Nephron (organoid): ENCODE data around the gene SGSH.
A peak's percentile ranks its signal among the peaks of the same experiment; 100 is the strongest.

Experiments used
- H3K27ac Mint-ChIP-seq, 3 experiments: 2 replicates each; pipeline ENCODE4 v1.8.0; 2020; ENCODE audit warnings: mixed read lengths in 3 of 3, mild to moderate bottlenecking in 2 of 3, moderate library complexity in 1 of 3
- H3K27me3 Mint-ChIP-seq: 2 replicates; pipeline ENCODE4 v1.8.0; 2021; ENCODE audit warnings: low read depth, mild to moderate bottlenecking, moderate library complexity, mixed read lengths
- H3K36me3 Mint-ChIP-seq: 2 replicates; pipeline ENCODE4 v1.8.0; 2020; ENCODE audit warnings: low read depth, mixed read lengths
- H3K4me1 Mint-ChIP-seq: 2 replicates; pipeline ENCODE4 v1.8.0; 2020; ENCODE audit warnings: mixed read lengths
- H3K4me3 Mint-ChIP-seq, 3 experiments: 2 replicates each; pipeline ENCODE4 v1.8.0; 2020; ENCODE audit warnings: mild to moderate bottlenecking in 3 of 3, mixed read lengths in 3 of 3, moderate library complexity in 2 of 3
- H3K9me3 Mint-ChIP-seq: 2 replicates; pipeline ENCODE4 v1.8.0; 2020; ENCODE audit warnings: mixed read lengths
- CTCF ChIP-seq, 3 experiments: fragments of 200-600 bp; sonication (generic); IDR thresholded peaks; one replicate each; pipeline ENCODE4 v1.5.0; 2021; ENCODE audit warnings: antibody characterized with exemption in 3 of 3; ENCODE audit not compliant: unreplicated experiment in 3 of 3

Gene SGSH

GRCh38 chr17:80227156-80227555 is 7.0 kb upstream of the SGSH start:
- Mint-ChIP-seq H3K36me3 (peaks cover 41% of the 10 kb centered on the region), H3K27me3 (no peaks in the 10 kb centered on the region), H3K4me1 (no peaks in the 10 kb centered on the region), H3K27ac (no peak overlapping the region), H3K9me3 (peaks cover 13% of the 10 kb centered on the region), H3K4me3 (no peak overlapping the region)
- TF ChIP-seq CTCF (IDR thresholded peaks at IDR 0.05; ENCODE audit: unreplicated experiment in 3 of 3), result no peak

- Mint-ChIP-seq H3K36me3 (peaks cover 24% of the 10 kb centered on the region), H3K9me3 (peaks cover 3% of the 10 kb centered on the region), H3K4me1 (no peaks in the 10 kb centered on the region), H3K27me3 (no peaks in the 10 kb centered on the region), H3K27ac (no peak overlapping the region), H3K4me3 (no peak overlapping the region)
- TF ChIP-seq CTCF (IDR thresholded peaks at IDR 0.05; ENCODE audit: unreplicated experiment in 3 of 3), result no peak
Measured at GRCh38 chr17:80225230-80225629, 5.1 kb upstream of the SGSH start.

GRCh38 chr17:80224683-80225082 is 4.5 kb upstream of the SGSH start:
- no peak overlapping the region for H3K4me3 Mint-ChIP-seq
- peaks cover 20% of the 10 kb centered on the region for H3K36me3 Mint-ChIP-seq
- no peaks in the 10 kb centered on the region for H3K4me1 Mint-ChIP-seq
- H3K27me3 Mint-ChIP-seq, result no peaks in the 10 kb centered on the region
- TF ChIP-seq CTCF (IDR thresholded peaks at IDR 0.05; ENCODE audit: unreplicated experiment in 3 of 3), result no peak
- H3K9me3 Mint-ChIP-seq, result no peaks in the 10 kb centered on the region
- H3K27ac Mint-ChIP-seq, result no peak overlapping the region

GRCh38 chr17:80223838-80224497 is 3.8 kb upstream of the SGSH start:
- no peak for TF ChIP-seq CTCF (IDR thresholded peaks at IDR 0.05; ENCODE audit: unreplicated experiment in 3 of 3)
- H3K9me3 Mint-ChIP-seq, result no peaks in the 10 kb centered on the region
- H3K4me1 Mint-ChIP-seq, result peaks cover 5% of the 10 kb centered on the region
- H3K27ac Mint-ChIP-seq, result no peak overlapping the region
- H3K36me3 Mint-ChIP-seq, result peaks cover 20% of the 10 kb centered on the region
- no peaks in the 10 kb centered on the region for H3K27me3 Mint-ChIP-seq
- no peak overlapping the region for H3K4me3 Mint-ChIP-seq

- Mint-ChIP-seq H3K27me3 (no peaks in the 10 kb centered on the region), H3K27ac (no peak overlapping the region), H3K4me3 (peak overlapping the region; percentile 69 to 84 (median 80)), H3K4me1 (peaks cover 10% of the 10 kb centered on the region), H3K36me3 (peaks cover 15% of the 10 kb centered on the region), H3K9me3 (no peaks in the 10 kb centered on the region)
- no peak for TF ChIP-seq CTCF (IDR thresholded peaks at IDR 0.05; ENCODE audit: unreplicated experiment in 3 of 3)
Measured at GRCh38 chr17:80223142-80223815, 3.1 kb upstream of the SGSH start.
